AG04449 (cell line): ENCODE measurements around the gene ZMYND15.
"Not testable (repeated sequence)": the region's sequence is repeated elsewhere in the genome, so short reads cannot be mapped to it uniquely, and the experiment has no call there.

Source experiments
- CTCF ChIA-PET: fragments of 350-600 bp; formaldehyde crosslinking; extraction: SDS; loops from one replicate; lab custom pipeline; 2021; ENCODE audit warnings: antibody characterized with exemption; lab: Yijun Ruan, JAX
- POLR2A ChIA-PET: fragments of 400-600, 350-600 bp; formaldehyde crosslinking; extraction: SDS; loops from one replicate; lab custom pipeline; 2020; ENCODE audit warnings: antibody characterized with exemption, inconsistent platforms; lab: Yijun Ruan, JAX
- DNase-seq: peaks from one replicate; pipeline ENCODE4 v3.0.0-alpha.2; 2010; ENCODE audit warnings: low read depth, low spot score
- H3K4me3 ChIP-seq: 2 replicates; pipeline ENCODE4 v1.5.1; 2011; ENCODE audit warnings: low read depth, mild to moderate bottlenecking, control low read depth, low read length
- TF ChIP-seq, protein P1 (sequence below): IDR thresholded peaks from one replicate; pipeline ENCODE4 v1.5.1; 2011; ENCODE audit warnings: mild to moderate bottlenecking, moderate library complexity, low read length, control low read depth, inconsistent platforms; ENCODE audit not compliant: insufficient read depth; ENCODE audit errors: missing control alignments

Gene ZMYND15

DNA sequence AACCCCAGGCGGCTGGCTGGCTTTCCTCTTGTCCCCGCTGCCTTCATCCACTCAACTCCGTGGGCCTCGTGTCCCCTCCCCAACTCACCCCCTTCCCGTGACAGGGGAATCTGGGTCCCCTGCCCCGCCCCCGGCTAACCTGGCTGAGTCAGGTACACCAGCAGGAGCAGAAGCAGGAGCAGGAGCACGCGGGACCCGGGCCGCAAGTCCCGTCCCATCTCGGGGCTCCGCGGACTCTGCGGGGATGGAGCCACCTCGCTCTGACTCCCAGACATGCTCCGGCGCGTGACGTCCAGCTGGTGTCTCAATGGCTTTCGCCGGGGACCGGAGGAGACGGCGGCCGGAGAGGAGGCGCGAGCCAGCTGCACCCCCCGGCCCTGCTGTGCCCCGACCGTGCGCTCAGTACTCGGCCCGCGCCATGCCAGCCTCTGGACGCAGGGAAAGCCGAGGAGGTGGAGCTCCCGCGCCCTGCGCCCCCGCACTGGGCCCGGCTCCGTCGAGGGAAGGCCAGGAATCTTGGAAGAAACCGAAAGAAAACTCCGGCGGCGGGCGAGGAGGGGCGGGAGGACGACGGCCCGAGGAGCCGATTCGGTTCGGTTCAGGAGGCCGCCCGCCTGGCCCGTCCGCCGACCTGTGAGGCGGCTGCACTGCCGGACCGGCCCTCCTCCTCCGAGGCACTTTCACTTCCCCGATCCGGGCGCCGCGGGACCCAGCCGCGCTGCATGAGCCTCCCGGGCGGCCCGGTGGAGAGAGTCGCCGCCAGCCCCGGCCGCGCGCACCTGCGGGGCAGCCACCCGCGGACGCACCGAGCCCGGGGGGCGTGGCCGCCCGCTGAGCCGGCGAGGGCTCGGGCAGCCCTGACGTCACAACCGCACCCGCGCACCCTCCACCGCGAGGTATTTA is at the start of gene ZMYND15, which contains the start of gene CXCL16:
ZMYND15 (plus strand) TSS at position 712 of the 903 bp plus-strand sequence. CDS start 716 bp downstream, outside the sequence.
CXCL16 (minus strand) TSS at position 807 of the 903 bp plus-strand sequence; CDS start at position 218, 589 bp downstream.
- POLR2A ChIA-PET: no interaction called here
- CTCF ChIA-PET: interaction anchor here (0.8 kb wide), 1 partner anchor 51 kb away, joined by 7 read pairs; no protein-coding TSS in a partner anchor
- peak within 1 kb of the TSS; percentile 66 for H3K4me3 ChIP-seq
- no peak for DNase-seq
- TF ChIP-seq, protein P1, sequence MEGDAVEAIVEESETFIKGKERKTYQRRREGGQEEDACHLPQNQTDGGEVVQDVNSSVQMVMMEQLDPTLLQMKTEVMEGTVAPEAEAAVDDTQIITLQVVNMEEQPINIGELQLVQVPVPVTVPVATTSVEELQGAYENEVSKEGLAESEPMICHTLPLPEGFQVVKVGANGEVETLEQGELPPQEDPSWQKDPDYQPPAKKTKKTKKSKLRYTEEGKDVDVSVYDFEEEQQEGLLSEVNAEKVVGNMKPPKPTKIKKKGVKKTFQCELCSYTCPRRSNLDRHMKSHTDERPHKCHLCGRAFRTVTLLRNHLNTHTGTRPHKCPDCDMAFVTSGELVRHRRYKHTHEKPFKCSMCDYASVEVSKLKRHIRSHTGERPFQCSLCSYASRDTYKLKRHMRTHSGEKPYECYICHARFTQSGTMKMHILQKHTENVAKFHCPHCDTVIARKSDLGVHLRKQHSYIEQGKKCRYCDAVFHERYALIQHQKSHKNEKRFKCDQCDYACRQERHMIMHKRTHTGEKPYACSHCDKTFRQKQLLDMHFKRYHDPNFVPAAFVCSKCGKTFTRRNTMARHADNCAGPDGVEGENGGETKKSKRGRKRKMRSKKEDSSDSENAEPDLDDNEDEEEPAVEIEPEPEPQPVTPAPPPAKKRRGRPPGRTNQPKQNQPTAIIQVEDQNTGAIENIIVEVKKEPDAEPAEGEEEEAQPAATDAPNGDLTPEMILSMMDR: no peak

DNA sequence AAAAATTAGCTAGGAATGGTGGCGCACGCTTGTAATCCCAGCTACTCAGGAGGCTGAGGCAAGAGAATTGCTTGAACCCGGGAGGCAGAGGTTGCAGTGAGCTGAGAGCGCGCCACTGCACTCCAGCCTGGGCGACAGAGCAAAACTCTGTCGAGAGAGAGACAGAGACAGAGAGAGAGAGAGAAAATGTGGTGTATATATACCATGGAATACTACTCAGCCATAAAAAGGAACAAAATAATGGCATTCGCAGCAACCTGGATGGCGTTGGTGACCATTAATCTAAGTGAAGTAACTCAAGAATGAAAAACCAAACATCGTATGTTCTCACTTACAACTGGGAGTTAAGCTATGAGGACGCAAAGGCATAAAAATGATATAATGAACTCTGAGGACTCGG is 49.8 kb upstream of the ZMYND15 start:
- CTCF ChIA-PET, H3K4me3 ChIP-seq, DNase-seq, POLR2A ChIA-PET: not testable (repeated sequence)

DNA sequence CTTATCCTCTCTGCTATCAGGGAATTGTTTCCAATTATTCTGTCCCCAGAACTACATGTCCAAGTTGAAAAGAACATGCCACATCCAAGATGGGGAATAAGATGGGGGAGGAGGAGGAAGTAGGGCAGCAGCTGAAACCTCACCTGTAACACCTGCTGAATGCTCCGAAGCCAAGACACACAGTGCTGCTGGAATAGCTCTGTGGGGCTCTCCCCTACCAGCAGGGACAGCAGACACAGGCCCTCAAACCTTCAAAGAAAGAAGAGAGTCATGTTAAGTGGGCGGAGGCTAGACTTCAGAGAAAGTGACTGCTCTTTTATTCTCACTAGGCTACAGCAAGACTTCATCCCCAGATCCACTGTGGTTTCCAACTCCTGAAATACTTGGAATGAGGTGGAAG is 48.9 kb upstream of the ZMYND15 start:
- TF ChIP-seq, protein P1: no peak
- no peak overlapping the region for H3K4me3 ChIP-seq
- ChIA-PET POLR2A (no interaction called here), CTCF (interaction anchor here (1.0 kb wide), 1 partner anchor 12 kb away, joined by 3 read pairs; no protein-coding TSS in a partner anchor)
- no peak for DNase-seq

DNA sequence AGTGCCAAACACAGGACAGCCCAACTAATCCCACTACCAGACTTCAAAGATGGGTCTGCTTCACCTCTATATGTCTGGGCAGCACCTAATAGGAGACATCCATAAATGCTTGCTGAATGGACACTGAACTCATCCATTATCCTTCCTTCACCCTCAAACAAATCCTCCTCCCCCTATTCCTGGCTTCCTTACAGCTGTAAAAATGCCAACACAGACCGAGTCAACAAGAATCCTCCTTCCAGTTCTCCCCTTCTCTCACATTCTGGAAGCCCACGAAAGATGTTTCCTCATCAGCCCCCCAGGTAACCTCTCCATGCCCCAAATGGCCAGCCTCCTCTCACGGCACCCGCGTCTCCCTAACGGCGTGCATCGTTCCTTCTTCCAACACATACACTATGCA is 47.9 kb upstream of the ZMYND15 start:
- POLR2A ChIA-PET: interaction anchor here (0.6 kb wide), 1 partner anchor 529 kb away, joined by 3 read pairs; no protein-coding TSS in a partner anchor

DNA sequence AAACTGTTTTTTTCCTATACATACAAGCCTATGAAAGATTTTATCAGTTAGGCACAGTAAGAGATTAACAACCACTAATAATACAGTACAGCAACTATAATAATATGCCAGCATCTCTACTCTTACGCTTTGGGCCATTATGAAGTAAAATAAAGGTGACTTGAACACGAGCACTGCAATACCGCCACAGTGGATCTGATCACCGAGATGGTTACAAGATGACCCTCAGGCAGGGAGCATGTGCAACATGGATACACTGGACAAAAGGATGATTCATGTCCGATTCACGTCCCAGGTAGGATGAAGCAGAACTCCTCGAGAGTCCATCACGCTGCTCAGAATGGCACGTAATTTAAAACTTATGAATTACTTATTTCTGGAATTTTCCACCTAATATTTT is 46.2 kb upstream of the ZMYND15 start:
- CTCF ChIA-PET: interaction anchor here (1.0 kb wide), 1 partner anchor 67 kb away, joined by 3 read pairs; no protein-coding TSS in a partner anchor
- POLR2A ChIA-PET: no interaction called here
- H3K4me3 ChIP-seq: no peak overlapping the region
- DNase-seq: no peak
- TF ChIP-seq, protein P1: no peak

More for the DNA sequence above, 47.9 kb upstream of the ZMYND15 start:
- no peak for DNase-seq
- CTCF ChIA-PET: interaction anchor here (1.0 kb wide), 1 partner anchor 11 kb away, joined by 3 read pairs; no protein-coding TSS in a partner anchor
- TF ChIP-seq, protein P1: no peak
- no peak overlapping the region for H3K4me3 ChIP-seq

DNA sequence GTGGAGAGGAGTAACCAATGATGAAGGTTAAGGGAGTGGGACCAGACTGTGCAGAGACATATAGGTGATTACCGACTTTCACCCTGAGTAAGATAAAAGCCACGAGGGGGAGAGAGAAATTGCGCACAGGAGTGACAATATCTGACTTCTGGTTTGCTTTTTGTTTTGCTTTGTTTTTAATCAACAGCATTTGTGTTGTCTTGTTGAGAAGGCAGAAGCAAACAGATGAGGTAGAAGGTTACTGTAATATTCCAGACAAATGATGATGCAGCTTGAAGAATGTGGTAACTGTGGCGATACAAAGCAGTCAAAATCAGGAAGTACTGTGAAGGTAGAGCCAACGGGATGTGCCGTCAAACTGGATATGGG is 43.2 kb upstream of the ZMYND15 start:
- TF ChIP-seq, protein P1: no peak
- H3K4me3 ChIP-seq: no peak overlapping the region
- no peak for DNase-seq
- CTCF ChIA-PET: no interaction called here
- POLR2A ChIA-PET: no interaction called here

DNA sequence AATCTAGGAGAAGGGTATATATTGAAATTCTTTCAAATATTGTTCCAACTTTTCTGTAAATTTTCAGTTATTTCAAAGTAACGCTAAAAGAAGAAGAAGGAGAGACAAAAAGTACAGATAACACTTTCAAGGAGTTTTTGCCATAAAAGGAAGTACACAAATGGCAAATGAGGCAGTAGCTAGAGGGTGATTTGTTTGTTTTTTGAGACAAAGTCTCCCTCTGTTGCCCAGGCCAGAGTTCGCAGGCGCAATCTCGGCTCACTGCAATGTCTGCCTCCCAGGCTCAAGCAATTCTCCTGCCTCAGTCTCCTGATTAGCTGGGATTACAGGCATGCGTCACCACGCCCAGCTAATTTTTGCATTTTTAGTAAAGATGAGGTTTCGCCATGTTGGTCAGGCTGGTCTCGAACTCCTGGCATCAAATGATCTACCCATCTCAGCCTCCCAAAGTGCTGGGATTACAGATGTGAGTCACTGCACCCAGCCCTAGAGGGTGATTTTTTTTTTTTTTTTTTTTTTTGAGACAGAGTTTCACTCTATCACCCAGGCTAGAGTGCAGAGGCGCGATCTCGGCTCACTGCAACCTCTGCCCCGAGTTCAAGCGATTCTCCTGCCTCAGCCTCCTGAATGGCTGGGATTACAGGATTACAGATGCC is 40.1 kb upstream of the ZMYND15 start:
- DNase-seq, CTCF ChIA-PET, H3K4me3 ChIP-seq, POLR2A ChIA-PET: not testable (repeated sequence)
